Fibroblast of skin of scalp (primary cell): ENCODE results near the gene BTF3L4. TPM values are rescaled to one million over a fixed set of nuclear protein-coding genes. Genes with fewer than 3 reads are reported as not detected.
A peak's percentile ranks its signal among the peaks of the same experiment; 100 is the strongest.
"Not testable (repeated sequence)": the region's sequence is repeated elsewhere in the genome, so short reads cannot be mapped to it uniquely, and the experiment has no call there.

Experiments used
- DNase-seq: peaks from one replicate; pipeline ENCODE4 v3.0.0-alpha.2; 2013
- polyA plus RNA-seq, 2 experiments: library from polyadenylated mRNA; unstranded; fragments of 120-200 nt; gene quantifications; one replicate each; pipeline ENCODE4 v1.2.1, GENCODE V29; 2013; ENCODE audit not compliant: insufficient read length in 2 of 2

BTF3L4 gene
- polyA plus RNA-seq (2013, experiment 1 of 2; ENCODE audit: insufficient read length), result 61.3 TPM
- polyA plus RNA-seq (2013, experiment 2 of 2; ENCODE audit: insufficient read length), result 62.8 TPM

- DNase-seq, result peak; percentile 95
Observed at GRCh38 chr1:52056163-52056936, at the start of gene BTF3L4. TSS of gene BTF3L4 (plus strand) at chr1:52056295. CDS start at chr1:52059848, 3,553 bp downstream.

GRCh38 chr1:52007215-52008002 is 48.7 kb upstream of the BTF3L4 start:
- peak; percentile 49 for DNase-seq

GRCh38 chr1:52008071-52008809 is 47.9 kb upstream of the BTF3L4 start:
- no peak for DNase-seq

- no peak for DNase-seq
Observed at GRCh38 chr1:52022133-52022532, 34.0 kb upstream of the BTF3L4 start.

GRCh38 chr1:52026278-52026677 is 29.8 kb upstream of the BTF3L4 start:
- DNase-seq, result no peak

GRCh38 chr1:52028328-52028727 is 27.8 kb upstream of the BTF3L4 start:
- no peak for DNase-seq

GRCh38 chr1:52028839-52029238 is 27.3 kb upstream of the BTF3L4 start:
- not testable (repeated sequence) for DNase-seq

- no peak for DNase-seq
Observed at GRCh38 chr1:52032124-52032784, 23.8 kb upstream of the BTF3L4 start.

GRCh38 chr1:52032785-52033131 is 23.3 kb upstream of the BTF3L4 start:
- peak; percentile 34 for DNase-seq

GRCh38 chr1:52033190-52034049 is 22.7 kb upstream of the BTF3L4 start, which contains the start of gene KTI12:
TSS of gene KTI12 (minus strand) at chr1:52033810. CDS start at chr1:52033761, 49 bp downstream.
- peak; percentile 92 for DNase-seq

GRCh38 chr1:52034050-52034384 is 22.1 kb upstream of the BTF3L4 start:
- no peak for DNase-seq

- no peak for DNase-seq
Observed at GRCh38 chr1:52037402-52037814, 18.7 kb upstream of the BTF3L4 start.

- DNase-seq, result no peak
Observed at GRCh38 chr1:52037909-52038308, 18.2 kb upstream of the BTF3L4 start.

GRCh38 chr1:52041551-52042185 is 14.4 kb upstream of the BTF3L4 start:
- no peak for DNase-seq

- DNase-seq, result no peak
Observed at GRCh38 chr1:52045236-52045635, 10.9 kb upstream of the BTF3L4 start.

GRCh38 chr1:52045666-52046195 is 10.4 kb upstream of the BTF3L4 start:
- not testable (repeated sequence) for DNase-seq

- not testable (repeated sequence) for DNase-seq
Observed at GRCh38 chr1:52049337-52049736, 6.8 kb upstream of the BTF3L4 start.

- no peak for DNase-seq
Observed at GRCh38 chr1:52053862-52054261, 2.2 kb upstream of the BTF3L4 start.

- DNase-seq, result no peak
Observed at GRCh38 chr1:52054496-52055065, 1.5 kb upstream of the BTF3L4 start.
